ENCODE data around the gene TAS2R60.
A peak's percentile ranks its signal among the peaks of the same experiment; 100 is the strongest.

The TAS2R60 gene, protein sequence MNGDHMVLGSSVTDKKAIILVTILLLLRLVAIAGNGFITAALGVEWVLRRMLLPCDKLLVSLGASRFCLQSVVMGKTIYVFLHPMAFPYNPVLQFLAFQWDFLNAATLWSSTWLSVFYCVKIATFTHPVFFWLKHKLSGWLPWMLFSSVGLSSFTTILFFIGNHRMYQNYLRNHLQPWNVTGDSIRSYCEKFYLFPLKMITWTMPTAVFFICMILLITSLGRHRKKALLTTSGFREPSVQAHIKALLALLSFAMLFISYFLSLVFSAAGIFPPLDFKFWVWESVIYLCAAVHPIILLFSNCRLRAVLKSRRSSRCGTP

DNA sequence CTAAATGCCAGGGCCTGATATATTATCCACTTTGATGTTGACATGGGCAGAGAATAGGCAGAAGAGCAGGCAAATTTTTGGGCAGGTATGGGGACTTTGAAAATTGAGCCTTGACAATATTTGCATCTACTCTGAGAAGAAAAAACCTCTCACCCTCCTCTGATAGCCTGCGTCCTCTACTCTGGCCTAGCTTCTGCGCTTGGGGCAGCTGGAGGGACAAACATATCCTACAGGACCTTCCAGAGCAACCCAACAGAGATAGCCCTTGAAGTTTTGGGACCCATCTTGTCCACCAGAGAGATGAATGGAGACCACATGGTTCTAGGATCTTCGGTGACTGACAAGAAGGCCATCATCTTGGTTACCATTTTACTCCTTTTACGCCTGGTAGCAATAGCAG, at the start of gene TAS2R60:
TAS2R60 (plus strand) TSS at position 301 of the 400 bp plus-strand sequence; CDS start at position 301, 0 bp downstream.
- Mint-ChIP-seq H3K4me3 (no peak within 1 kb of the TSS), H3K27me3 (ENCODE audit: low read depth, poor library complexity) (no peaks in the 10 kb centered on the region), H3K36me3 (ENCODE audit: low read depth) (no peaks in the 10 kb centered on the region), H3K27ac (no peak within 1 kb of the TSS), H3K4me1 (no peaks in the 10 kb centered on the region), H3K9me3 (no peaks in the 10 kb centered on the region)
- no peak for DNase-seq
- TF ChIP-seq, protein P1, sequence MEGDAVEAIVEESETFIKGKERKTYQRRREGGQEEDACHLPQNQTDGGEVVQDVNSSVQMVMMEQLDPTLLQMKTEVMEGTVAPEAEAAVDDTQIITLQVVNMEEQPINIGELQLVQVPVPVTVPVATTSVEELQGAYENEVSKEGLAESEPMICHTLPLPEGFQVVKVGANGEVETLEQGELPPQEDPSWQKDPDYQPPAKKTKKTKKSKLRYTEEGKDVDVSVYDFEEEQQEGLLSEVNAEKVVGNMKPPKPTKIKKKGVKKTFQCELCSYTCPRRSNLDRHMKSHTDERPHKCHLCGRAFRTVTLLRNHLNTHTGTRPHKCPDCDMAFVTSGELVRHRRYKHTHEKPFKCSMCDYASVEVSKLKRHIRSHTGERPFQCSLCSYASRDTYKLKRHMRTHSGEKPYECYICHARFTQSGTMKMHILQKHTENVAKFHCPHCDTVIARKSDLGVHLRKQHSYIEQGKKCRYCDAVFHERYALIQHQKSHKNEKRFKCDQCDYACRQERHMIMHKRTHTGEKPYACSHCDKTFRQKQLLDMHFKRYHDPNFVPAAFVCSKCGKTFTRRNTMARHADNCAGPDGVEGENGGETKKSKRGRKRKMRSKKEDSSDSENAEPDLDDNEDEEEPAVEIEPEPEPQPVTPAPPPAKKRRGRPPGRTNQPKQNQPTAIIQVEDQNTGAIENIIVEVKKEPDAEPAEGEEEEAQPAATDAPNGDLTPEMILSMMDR (IDR thresholded peaks at IDR 0.05) = no peak

DNA sequence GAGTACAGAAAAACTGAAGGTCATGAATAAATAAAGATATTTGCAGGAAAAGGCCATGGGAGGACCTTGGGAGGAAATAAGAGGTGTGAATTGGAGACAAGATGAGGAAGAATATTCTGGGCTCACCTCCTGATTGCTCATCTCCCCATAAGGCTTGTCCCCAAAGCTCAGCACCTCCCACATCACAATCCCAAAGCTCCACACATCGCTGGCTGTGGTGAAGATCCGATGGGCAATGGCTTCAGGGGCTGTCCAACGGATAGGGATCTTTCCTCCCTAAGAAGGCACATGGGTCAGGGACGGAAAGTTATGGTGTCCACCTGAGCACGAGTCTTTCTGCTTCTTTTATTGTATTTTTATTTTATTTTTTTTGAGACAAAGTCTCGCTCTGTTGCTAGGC, 49.2 kb upstream of the TAS2R60 start:
- Mint-ChIP-seq H3K36me3 (ENCODE audit: low read depth) (peaks cover 22% of the 10 kb centered on the region), H3K9me3 (no peaks in the 10 kb centered on the region), H3K4me1 (peaks cover 20% of the 10 kb centered on the region), H3K27ac (peak overlapping the region; percentile 44), H3K4me3 (no peak overlapping the region), H3K27me3 (ENCODE audit: low read depth, poor library complexity) (peaks cover 3% of the 10 kb centered on the region)
- no peak for DNase-seq
- TF ChIP-seq, protein P1 (IDR thresholded peaks at IDR 0.05) = no peak

- peaks cover 15% of the 10 kb centered on the region for H3K36me3 Mint-ChIP-seq (ENCODE audit: low read depth)
- H3K9me3 Mint-ChIP-seq = no peaks in the 10 kb centered on the region
- no peak for DNase-seq
These were observed 48.5 kb upstream of the TAS2R60 start for GRCh38 chr7:143394777-143395176.

GRCh38 chr7:143395187-143396149, 47.8 kb upstream of the TAS2R60 start:
- peaks cover 8% of the 10 kb centered on the region for H3K36me3 Mint-ChIP-seq (ENCODE audit: low read depth)
- H3K9me3 Mint-ChIP-seq = no peaks in the 10 kb centered on the region
- no peak overlapping the region for H3K4me3 Mint-ChIP-seq
- H3K27ac Mint-ChIP-seq = no peak overlapping the region
- peaks cover 10% of the 10 kb centered on the region for H3K4me1 Mint-ChIP-seq
- DNase-seq = no peak
- TF ChIP-seq, protein P1 (IDR thresholded peaks at IDR 0.05) = no peak
- H3K27me3 Mint-ChIP-seq (ENCODE audit: low read depth, poor library complexity) = peaks cover 7% of the 10 kb centered on the region

More at GRCh38 chr7:143394777-143395176, 48.5 kb upstream of the TAS2R60 start:
- Mint-ChIP-seq H3K4me1 (peaks cover 13% of the 10 kb centered on the region), H3K27me3 (ENCODE audit: low read depth, poor library complexity) (peaks cover 7% of the 10 kb centered on the region), H3K4me3 (no peak overlapping the region), H3K27ac (no peak overlapping the region)
- TF ChIP-seq, protein P1 (IDR thresholded peaks at IDR 0.05) = no peak

DNA sequence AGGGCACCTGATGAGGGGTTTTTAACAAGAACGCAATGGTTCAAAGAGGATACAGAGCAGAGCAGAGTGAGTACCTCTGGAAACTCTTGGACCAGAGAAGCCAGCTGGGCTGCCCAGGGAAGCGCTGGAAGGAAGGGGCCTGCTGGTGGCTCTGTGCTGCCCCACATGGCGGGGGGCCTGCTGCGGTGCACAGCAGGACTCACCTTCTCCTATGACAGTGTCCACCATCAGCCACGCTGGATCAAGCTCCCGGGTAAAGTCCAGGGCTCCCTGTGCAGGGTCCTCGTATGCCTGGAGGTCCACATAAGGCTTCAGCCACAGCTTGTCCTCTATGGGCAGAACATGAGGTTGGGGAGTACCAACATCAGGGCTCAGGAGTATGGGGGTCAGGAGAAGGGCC, 47.1 kb upstream of the TAS2R60 start:
- H3K9me3 Mint-ChIP-seq = no peaks in the 10 kb centered on the region
- H3K27ac Mint-ChIP-seq = no peak overlapping the region
- TF ChIP-seq, protein P1 (IDR thresholded peaks at IDR 0.05) = no peak
- peaks cover 4% of the 10 kb centered on the region for H3K36me3 Mint-ChIP-seq (ENCODE audit: low read depth)
- no peak for DNase-seq
- H3K27me3 Mint-ChIP-seq (ENCODE audit: low read depth, poor library complexity) = peaks cover 7% of the 10 kb centered on the region
- H3K4me1 Mint-ChIP-seq = peaks cover 10% of the 10 kb centered on the region
- no peak overlapping the region for H3K4me3 Mint-ChIP-seq
